ENCODE results near the gene CMSS1.

Gene CMSS1

DNA sequence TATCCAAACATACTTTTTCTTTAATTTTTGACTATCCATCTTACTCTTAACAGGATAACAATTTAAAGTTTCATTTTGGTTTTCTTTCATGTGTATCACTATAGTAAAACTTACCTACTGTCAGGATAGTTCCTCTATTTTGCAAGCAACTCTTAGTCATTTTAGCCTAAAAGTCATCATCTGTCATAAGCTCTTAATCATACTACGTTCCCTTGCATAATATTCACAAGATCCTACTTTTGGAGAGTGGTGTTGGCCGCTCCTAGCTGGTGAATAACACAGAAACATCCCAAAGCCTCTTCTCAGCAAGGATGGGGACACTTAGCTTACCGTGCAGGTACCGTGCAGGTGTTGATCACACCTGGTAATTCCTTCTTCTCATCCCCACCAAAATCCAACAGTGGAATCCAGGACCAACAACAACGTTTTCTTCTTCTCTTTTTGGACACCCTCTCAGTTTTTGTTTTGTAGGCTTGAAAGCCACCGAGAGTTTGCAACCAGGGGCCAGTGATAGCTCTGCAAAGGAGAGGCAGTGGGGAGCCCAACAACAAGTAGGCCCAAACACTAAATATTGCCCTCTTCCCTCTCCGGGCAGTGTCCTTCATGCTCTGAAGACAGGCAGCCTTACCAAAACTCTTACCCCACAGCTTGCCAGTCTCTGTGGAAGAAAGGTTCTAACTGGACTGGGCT, 296.2 kb downstream of the CMSS1 start:
- Mint-ChIP-seq H3K27ac (no peak overlapping the region), H3K4me3 (no peak overlapping the region), H3K9me3 (no peaks in the 10 kb centered on the region), H3K4me1 (peaks cover 0 to 5% of the 10 kb centered on the region in 2 donors), H3K27me3 (no peaks in the 10 kb centered on the region), H3K36me3 (peaks cover 2 to 17% of the 10 kb centered on the region in 2 donors)
- ATAC-seq (replicated peaks) (no peak), DNase-seq (no peak)

DNA sequence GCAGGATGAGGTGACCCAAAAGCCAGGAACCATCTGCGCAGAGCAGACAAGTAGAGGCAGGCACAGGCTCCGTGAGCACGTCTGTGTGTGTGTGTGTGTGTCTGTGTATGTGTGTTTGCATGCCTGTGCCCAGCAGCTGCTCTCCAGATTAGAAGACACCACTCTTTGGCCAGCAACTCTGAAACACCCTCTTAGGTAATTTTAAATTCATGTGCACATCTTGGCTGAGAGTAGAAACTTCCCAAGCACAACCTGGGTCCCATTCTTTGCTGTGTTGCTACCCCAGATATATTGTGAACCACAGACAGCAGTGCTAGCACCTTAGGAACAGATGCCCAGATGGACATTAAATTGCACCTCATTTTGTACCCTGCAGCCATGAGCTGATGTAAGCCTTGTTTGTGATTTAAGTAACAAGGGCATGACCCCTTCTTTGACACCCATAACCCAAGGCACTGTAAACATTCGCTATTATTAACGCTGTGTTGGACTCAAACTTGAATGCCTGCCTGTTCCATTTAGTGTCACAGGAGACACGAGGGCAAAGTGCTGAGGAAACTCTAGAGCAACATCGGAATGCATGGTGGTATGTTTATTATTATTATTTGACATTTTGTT, 296.9 kb downstream of the CMSS1 start, which contains the start of gene FILIP1L:
FILIP1L (minus strand) TSS at position 89 of the 618 bp plus-strand sequence.
- Mint-ChIP-seq H3K4me1 (peaks cover 0 to 5% of the 10 kb centered on the region in 2 donors), H3K27me3 (no peaks in the 10 kb centered on the region), H3K9me3 (no peaks in the 10 kb centered on the region), H3K36me3 (peaks cover 4 to 17% of the 10 kb centered on the region in 2 donors), H3K4me3 (no peak within 1 kb of the TSS), H3K27ac (no peak within 1 kb of the TSS)
- no peak for ATAC-seq (replicated peaks)
- DNase-seq = no peak

DNA sequence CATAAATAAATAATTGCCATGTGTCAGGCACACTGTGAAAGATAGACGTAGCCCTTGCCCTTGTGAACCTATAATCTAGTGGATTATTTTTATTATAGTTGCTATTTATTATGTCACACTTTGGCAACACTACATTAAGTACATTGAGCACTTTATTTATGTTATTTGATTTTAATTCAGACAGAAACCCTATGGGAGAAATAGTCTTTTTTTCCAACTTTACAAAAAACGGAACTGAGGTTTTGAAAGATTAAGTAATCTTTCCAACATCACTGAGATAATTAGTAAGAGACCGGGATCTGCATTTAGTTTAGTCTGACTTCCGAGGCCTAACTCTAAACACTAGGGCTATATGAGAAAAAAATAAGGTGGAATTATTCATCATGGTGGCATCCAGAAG, 299.4 kb downstream of the CMSS1 start:
- H3K4me1 Mint-ChIP-seq = peaks cover 0 to 5% of the 10 kb centered on the region in 2 donors
- no peak for DNase-seq
- H3K4me3 Mint-ChIP-seq = no peak overlapping the region
- H3K27ac Mint-ChIP-seq = no peak overlapping the region
- no peak for ATAC-seq (replicated peaks)
- peaks cover 2 to 24% of the 10 kb centered on the region in 2 donors for H3K36me3 Mint-ChIP-seq
- no peaks in the 10 kb centered on the region for H3K27me3 Mint-ChIP-seq
- H3K9me3 Mint-ChIP-seq = no peaks in the 10 kb centered on the region

GRCh38 chr3:100120012-100120411, 302.4 kb downstream of the CMSS1 start:
- Mint-ChIP-seq H3K9me3 (no peaks in the 10 kb centered on the region), H3K4me1 (peaks cover 0 to 2% of the 10 kb centered on the region in 2 donors), H3K27me3 (no peaks in the 10 kb centered on the region), H3K36me3 (peaks cover 2 to 22% of the 10 kb centered on the region in 2 donors), H3K27ac (no peak overlapping the region), H3K4me3 (no peak overlapping the region)
- no peak for ATAC-seq (replicated peaks)
- no peak for DNase-seq

DNA sequence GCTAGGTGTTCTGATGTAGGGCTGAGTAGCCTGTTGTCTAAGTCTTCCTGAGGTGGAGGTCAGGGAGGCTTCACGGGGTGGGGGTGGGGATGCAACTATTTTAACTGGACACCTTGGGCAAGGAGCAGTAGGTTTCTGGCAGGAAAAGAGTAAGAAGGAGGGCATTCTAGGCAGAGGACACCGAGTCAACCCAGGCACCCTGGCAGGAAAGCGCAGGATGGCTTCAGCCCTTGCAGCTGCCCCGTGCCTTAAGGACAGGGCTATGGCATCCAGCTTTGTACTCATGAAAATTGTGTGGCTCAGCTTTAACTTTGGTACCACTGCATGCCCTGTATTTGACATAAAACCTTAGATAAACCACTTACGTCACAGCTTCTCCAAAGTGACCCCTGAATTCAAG, 303.0 kb downstream of the CMSS1 start:
- peaks cover 6 to 19% of the 10 kb centered on the region in 2 donors for H3K36me3 Mint-ChIP-seq
- DNase-seq (no peak), ATAC-seq (replicated peaks) (no peak)
- no peak overlapping the region for H3K27ac Mint-ChIP-seq
- no peaks in the 10 kb centered on the region for H3K27me3 Mint-ChIP-seq
- no peak overlapping the region for H3K4me3 Mint-ChIP-seq
- no peaks in the 10 kb centered on the region for H3K9me3 Mint-ChIP-seq
- peaks cover 0 to 2% of the 10 kb centered on the region in 2 donors for H3K4me1 Mint-ChIP-seq

GRCh38 chr3:100122321-100122720, 304.7 kb downstream of the CMSS1 start:
- ATAC-seq (replicated peaks) = no peak
- Mint-ChIP-seq H3K36me3 (peaks cover 6 to 16% of the 10 kb centered on the region in 2 donors), H3K27ac (no peak overlapping the region), H3K4me3 (no peak overlapping the region), H3K4me1 (peaks cover 0 to 2% of the 10 kb centered on the region in 2 donors), H3K9me3 (no peaks in the 10 kb centered on the region), H3K27me3 (no peaks in the 10 kb centered on the region)
- DNase-seq = no peak

- DNase-seq (no peak), ATAC-seq (replicated peaks) (no peak)
- Mint-ChIP-seq H3K36me3 (peaks cover 6 to 16% of the 10 kb centered on the region in 2 donors), H3K9me3 (no peaks in the 10 kb centered on the region), H3K27me3 (no peaks in the 10 kb centered on the region), H3K4me1 (peaks cover 0 to 2% of the 10 kb centered on the region in 2 donors), H3K4me3 (no peak overlapping the region), H3K27ac (no peak overlapping the region)
These were observed 305.4 kb downstream of the CMSS1 start for GRCh38 chr3:100123112-100123511.

DNA sequence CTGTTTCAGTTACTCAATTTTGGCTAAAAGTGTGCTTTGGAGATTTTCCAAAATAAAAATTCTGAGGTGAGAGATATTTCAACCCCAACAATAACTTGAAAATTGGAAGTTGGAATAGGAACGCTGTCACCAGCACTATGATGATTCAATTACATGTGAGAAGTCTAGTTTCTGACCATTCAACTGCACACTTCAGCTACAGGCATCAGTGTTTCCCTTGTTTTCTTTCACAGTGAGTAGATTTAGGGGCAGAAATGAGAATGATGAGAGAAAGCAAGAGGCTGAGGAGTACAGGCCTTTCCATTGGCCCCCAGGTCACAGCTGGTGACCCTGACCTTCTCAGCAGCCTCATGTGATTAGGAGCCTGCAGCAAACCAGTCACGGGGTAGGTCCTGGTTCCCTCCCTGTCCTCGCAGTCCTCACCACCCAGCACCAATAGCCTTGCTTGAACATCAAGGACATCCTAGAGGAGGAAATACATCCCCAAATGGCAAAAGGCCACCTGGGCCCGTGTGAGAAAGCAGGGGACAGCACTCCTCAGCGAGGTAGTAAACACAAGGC, 306.6 kb downstream of the CMSS1 start:
- DNase-seq (no peak), ATAC-seq (replicated peaks) (peak; percentile 72 to 76)
- Mint-ChIP-seq H3K27me3 (no peaks in the 10 kb centered on the region), H3K36me3 (peaks cover 5 to 16% of the 10 kb centered on the region in 2 donors), H3K4me3 (no peak overlapping the region), H3K9me3 (no peaks in the 10 kb centered on the region), H3K27ac (no peak overlapping the region), H3K4me1 (peaks cover 0 to 2% of the 10 kb centered on the region in 2 donors)

DNA sequence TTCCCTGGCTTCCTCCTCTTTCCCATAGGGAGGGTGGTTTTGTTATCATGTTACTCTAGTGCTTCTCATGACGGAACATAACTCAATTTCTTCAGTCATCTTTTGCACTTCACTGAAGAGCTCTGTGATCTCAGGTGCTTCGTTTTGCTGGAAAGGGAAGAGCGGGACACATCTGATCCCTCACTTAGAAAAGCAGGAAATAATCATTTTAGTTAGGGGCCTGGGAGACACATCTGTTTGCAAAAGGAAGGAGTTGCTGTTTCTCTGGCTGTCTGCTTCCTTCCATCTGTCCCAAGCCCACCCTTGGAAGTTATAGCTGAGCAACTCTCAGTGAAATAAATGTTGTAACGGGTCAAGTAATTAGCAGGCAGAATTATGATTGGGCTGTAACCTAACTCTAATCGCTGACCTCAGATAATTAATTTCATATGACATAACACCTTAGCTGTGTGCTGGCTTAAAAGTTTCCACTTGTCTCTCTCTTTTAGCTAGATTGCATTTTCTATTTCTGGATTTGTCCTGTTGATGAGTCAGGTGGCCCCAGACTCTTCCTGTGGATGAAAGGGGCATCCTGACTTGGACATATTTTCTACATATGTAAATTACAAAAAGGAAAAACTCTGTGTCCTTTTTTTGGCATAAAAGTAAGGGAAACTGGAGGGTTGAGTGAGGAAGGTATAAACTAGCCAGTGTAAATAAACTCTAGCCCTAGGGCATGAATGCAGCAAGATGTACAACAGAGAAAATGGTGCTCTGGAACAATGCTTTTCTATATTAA, 307.7 kb downstream of the CMSS1 start:
- ATAC-seq (replicated peaks) = no peak
- Mint-ChIP-seq H3K4me1 (peaks cover 2 to 6% of the 10 kb centered on the region in 2 donors), H3K36me3 (peaks cover 3 to 15% of the 10 kb centered on the region in 2 donors), H3K9me3 (no peaks in the 10 kb centered on the region), H3K27ac (no peak overlapping the region), H3K4me3 (no peak overlapping the region), H3K27me3 (no peaks in the 10 kb centered on the region)
- no peak for DNase-seq

- Mint-ChIP-seq H3K4me1 (peaks cover 6 to 12% of the 10 kb centered on the region in 2 donors), H3K36me3 (peaks cover 3 to 13% of the 10 kb centered on the region in 2 donors), H3K9me3 (no peaks in the 10 kb centered on the region), H3K4me3 (no peak overlapping the region), H3K27ac (no peak overlapping the region), H3K27me3 (no peaks in the 10 kb centered on the region)
- no peak for DNase-seq
- no peak for ATAC-seq (replicated peaks)
These were observed 310.1 kb downstream of the CMSS1 start for GRCh38 chr3:100127792-100128191.

- peaks cover 3 to 9% of the 10 kb centered on the region in 2 donors for H3K36me3 Mint-ChIP-seq
- no peak for ATAC-seq (replicated peaks)
These were observed 310.9 kb downstream of the CMSS1 start for GRCh38 chr3:100128565-100128964.

GRCh38 chr3:100129941-100130340, 312.3 kb downstream of the CMSS1 start:
- Mint-ChIP-seq H3K36me3 (peaks cover 3 to 7% of the 10 kb centered on the region in 2 donors), H3K27ac (no peak overlapping the region), H3K4me3 (no peak overlapping the region), H3K9me3 (no peaks in the 10 kb centered on the region), H3K27me3 (no peaks in the 10 kb centered on the region), H3K4me1 (peaks cover 4 to 12% of the 10 kb centered on the region in 2 donors)
- no peak for DNase-seq
- no peak for ATAC-seq (replicated peaks)

More at GRCh38 chr3:100128565-100128964, 310.9 kb downstream of the CMSS1 start:
- Mint-ChIP-seq H3K4me1 (peaks cover 6 to 12% of the 10 kb centered on the region in 2 donors), H3K27ac (no peak overlapping the region), H3K9me3 (no peaks in the 10 kb centered on the region), H3K27me3 (no peaks in the 10 kb centered on the region), H3K4me3 (no peak overlapping the region)
- no peak for DNase-seq

GRCh38 chr3:100131241-100131640, 313.6 kb downstream of the CMSS1 start:
- Mint-ChIP-seq H3K4me1 (peaks cover 4 to 12% of the 10 kb centered on the region in 2 donors), H3K4me3 (no peak overlapping the region), H3K27ac (no peak overlapping the region), H3K36me3 (peaks cover 2 to 5% of the 10 kb centered on the region in 2 donors), H3K27me3 (no peaks in the 10 kb centered on the region), H3K9me3 (no peaks in the 10 kb centered on the region)
- DNase-seq (no peak), ATAC-seq (replicated peaks) (no peak)

DNA sequence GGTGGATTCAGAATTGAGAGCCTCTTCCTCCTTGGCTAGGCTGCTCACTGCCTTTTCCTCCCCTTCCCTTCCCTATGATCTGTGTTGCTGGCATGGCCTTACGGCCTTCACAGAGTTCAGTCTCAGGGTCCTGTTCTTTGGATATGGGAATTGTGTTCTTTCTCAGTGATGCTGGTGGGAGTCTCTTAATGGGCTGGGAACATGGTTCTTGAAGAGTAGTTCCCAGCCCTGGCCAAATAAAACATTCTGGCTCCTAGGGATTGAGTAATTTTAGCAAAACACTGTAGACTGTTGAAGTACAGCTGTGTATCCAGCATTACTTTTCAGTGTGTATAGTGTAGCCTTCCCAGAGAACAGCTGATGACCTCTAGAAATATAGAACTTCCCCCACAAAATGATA, 319.3 kb downstream of the CMSS1 start:
- Mint-ChIP-seq H3K27ac (no peak overlapping the region), H3K9me3 (peaks cover 0 to 4% of the 10 kb centered on the region in 2 donors), H3K36me3 (peaks cover 11 to 31% of the 10 kb centered on the region in 2 donors), H3K4me1 (no peaks in the 10 kb centered on the region), H3K4me3 (no peak overlapping the region), H3K27me3 (no peaks in the 10 kb centered on the region)
- no peak for ATAC-seq (replicated peaks)
- no peak for DNase-seq

All from stimulated activated naive B cell treated with anti-CD40 and anti-IgM and Interleukin-4, amounts not matched to agents 10 μg/mL and 1 μg/mL and 100 μg/mL, for 72 hours (primary cell).